HUES64 (cell line): Measurements from ENCODE around the gene DYNC1I1.

Experiments used
- H3K27ac ChIP-seq: 2 replicates; pipeline ENCODE4 v1.7.0; 2013; ENCODE audit warnings: low read depth, low read length, inconsistent platforms
- H3K27me3 ChIP-seq: 2 replicates; pipeline ENCODE4 v1.6.1; 2013; ENCODE audit warnings: mild to moderate bottlenecking, low read length; ENCODE audit not compliant: insufficient read depth
- H3K36me3 ChIP-seq: 2 replicates; pipeline ENCODE4 v1.6.1; 2013; ENCODE audit warnings: mild to moderate bottlenecking, low read length; ENCODE audit not compliant: insufficient read depth
- H3K4me1 ChIP-seq: 2 replicates; pipeline ENCODE4 v1.6.1; 2013; ENCODE audit warnings: mild to moderate bottlenecking, low read length, moderate library complexity; ENCODE audit not compliant: insufficient read depth
- H3K4me3 ChIP-seq: 2 replicates; pipeline ENCODE4 v1.5.1; 2013; ENCODE audit warnings: mild to moderate bottlenecking, low read length, moderate library complexity
- H3K9ac ChIP-seq: 2 replicates; pipeline ENCODE4 v1.6.1; 2013; ENCODE audit warnings: mild to moderate bottlenecking, low read depth, low read length
- H3K9me3 ChIP-seq: 2 replicates; pipeline ENCODE4 v1.6.1; 2013; ENCODE audit warnings: low read depth, low read length; ENCODE audit not compliant: insufficient read depth
- WGBS: fragments of 150-250, 120-280 bp; methylation state at CpG from one replicate; pipeline ENCODE4 v1.1.7; 2013; ENCODE audit warnings: missing lambda C conversion rate; 5-methylcytosine and 5-hydroxymethylcytosine counted together

Gene DYNC1I1

DNA sequence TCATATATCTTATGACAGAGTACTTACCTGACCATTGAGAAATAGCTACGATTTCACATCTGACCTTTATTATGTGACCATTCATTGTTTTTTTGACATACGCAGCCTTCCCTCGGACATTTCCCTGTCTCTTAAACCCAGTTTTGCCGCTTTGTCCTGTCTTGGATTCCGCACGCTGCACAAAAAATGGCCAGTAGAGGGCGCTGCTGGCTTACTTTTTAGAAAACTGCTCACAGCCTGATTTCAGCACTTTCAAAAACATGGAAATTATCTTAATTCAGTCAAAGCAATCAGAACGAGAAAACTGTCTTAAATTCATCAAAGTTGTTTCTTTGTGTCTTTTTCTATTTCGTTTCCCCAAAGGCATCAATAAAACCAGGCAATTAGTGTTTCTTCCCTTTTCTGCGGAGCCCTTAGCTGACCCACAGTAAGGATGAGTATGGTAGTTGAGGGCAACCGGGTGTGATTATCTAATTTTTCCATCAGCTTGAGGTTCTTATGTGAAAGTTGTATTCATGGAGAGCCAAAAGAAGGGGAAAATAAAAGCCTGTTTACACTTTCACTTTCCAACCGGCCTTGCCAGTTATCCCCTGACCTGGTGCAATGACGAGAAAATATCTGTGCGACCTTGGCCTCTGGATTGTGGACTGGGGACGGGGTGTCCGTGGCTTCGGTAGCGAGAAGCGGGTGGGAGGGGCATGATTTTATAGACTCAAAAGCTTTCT lies 144.4 kb downstream of the DYNC1I1 start:
- Histone ChIP-seq H3K9me3 (no peaks in the 10 kb centered on the region), H3K27me3 (peaks cover 9% of the 10 kb centered on the region; the same call in 1 of the 2 replicates), H3K36me3 (no peaks in the 10 kb centered on the region), H3K4me1 (no peaks in the 10 kb centered on the region), H3K9ac (no peak overlapping the region), H3K4me3 (no peak overlapping the region), H3K27ac (no peak overlapping the region)
- 52% methylated on average over 18 of the region's 19 CpGs for WGBS

- WGBS: 94% methylated on average over 8 of the region's 8 CpGs
- H3K4me3 ChIP-seq: no peak overlapping the region
- no peaks in the 10 kb centered on the region for H3K9me3 ChIP-seq
- H3K4me1 ChIP-seq: no peaks in the 10 kb centered on the region
- no peak overlapping the region for H3K9ac ChIP-seq
- H3K27ac ChIP-seq: no peak overlapping the region
- peaks cover 9% of the 10 kb centered on the region; the same call in 1 of the 2 replicates for H3K27me3 ChIP-seq
- H3K36me3 ChIP-seq: no peaks in the 10 kb centered on the region
These were observed 145.3 kb downstream of the DYNC1I1 start for GRCh38 chr7:95917634-95918033.

DNA sequence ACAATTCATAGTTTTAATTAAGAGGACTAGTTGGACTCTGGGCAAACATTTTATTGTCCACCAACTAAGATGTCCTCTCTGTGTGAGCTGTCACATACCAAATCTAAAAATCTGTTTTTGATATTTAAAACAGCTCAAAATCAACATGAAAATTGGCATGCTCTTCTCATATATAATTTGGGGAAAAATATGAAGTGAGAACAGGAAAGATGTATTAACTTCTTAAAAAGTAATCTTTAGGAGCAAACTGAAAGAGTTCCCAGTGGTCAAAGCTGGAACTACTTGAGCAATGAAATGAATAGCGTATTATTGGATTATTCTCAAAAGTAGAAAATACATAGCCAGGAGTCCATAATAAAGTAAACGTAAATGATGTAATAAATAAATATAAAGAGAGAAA lies 147.2 kb downstream of the DYNC1I1 start:
- Histone ChIP-seq H3K9ac (no peak overlapping the region), H3K36me3 (no peaks in the 10 kb centered on the region), H3K4me1 (no peaks in the 10 kb centered on the region), H3K9me3 (no peaks in the 10 kb centered on the region), H3K27ac (no peak overlapping the region), H3K27me3 (peaks cover 9% of the 10 kb centered on the region; the same call in 1 of the 2 replicates), H3K4me3 (no peak overlapping the region)
- 80% methylated on average over 1 of the region's 2 CpGs for WGBS

- 94% methylated on average over 3 of the region's 3 CpGs for WGBS
- Histone ChIP-seq H3K9me3 (no peaks in the 10 kb centered on the region), H3K9ac (no peak overlapping the region), H3K27ac (no peak overlapping the region), H3K4me3 (no peak overlapping the region), H3K4me1 (no peaks in the 10 kb centered on the region), H3K27me3 (no peaks in the 10 kb centered on the region), H3K36me3 (no peaks in the 10 kb centered on the region)
These were observed 149.2 kb downstream of the DYNC1I1 start for GRCh38 chr7:95921543-95921942.

GRCh38 chr7:95922191-95922590 lies 149.8 kb downstream of the DYNC1I1 start:
- no peak overlapping the region for H3K27ac ChIP-seq
- no peaks in the 10 kb centered on the region for H3K9me3 ChIP-seq
- H3K9ac ChIP-seq: no peak overlapping the region
- no peaks in the 10 kb centered on the region for H3K36me3 ChIP-seq
- no peaks in the 10 kb centered on the region for H3K4me1 ChIP-seq
- no peaks in the 10 kb centered on the region for H3K27me3 ChIP-seq
- H3K4me3 ChIP-seq: no peak overlapping the region
- 92% methylated on average over 3 of the region's 3 CpGs for WGBS

DNA sequence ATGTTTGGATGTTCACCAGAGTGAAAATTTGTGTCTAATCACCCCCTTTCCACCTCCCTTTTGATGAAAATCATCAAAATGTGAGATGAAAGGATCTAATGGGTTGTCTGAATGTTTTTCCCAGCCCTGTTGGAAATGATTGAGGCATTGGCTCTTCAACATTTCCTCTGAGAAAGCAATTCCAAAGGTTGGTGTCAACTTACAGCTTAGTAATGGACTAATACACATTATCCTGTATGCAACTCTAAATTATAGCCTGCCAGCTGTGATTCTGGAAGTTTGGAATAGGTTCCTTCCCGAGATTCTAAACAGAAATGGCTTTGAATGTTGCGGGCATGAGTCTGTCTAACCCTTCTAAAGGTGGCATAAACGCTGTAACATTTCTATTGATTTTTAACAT lies 152.9 kb downstream of the DYNC1I1 start:
- H3K9ac ChIP-seq: no peak overlapping the region
- no peak overlapping the region for H3K4me3 ChIP-seq
- H3K27me3 ChIP-seq: no peaks in the 10 kb centered on the region
- no peaks in the 10 kb centered on the region for H3K4me1 ChIP-seq
- WGBS: 93% methylated on average over 3 of the region's 3 CpGs
- no peaks in the 10 kb centered on the region for H3K9me3 ChIP-seq
- H3K36me3 ChIP-seq: no peaks in the 10 kb centered on the region
- no peak overlapping the region for H3K27ac ChIP-seq

GRCh38 chr7:95925971-95926370 lies 153.6 kb downstream of the DYNC1I1 start:
- H3K4me1 ChIP-seq: no peaks in the 10 kb centered on the region

GRCh38 chr7:95927756-95928155 lies 155.4 kb downstream of the DYNC1I1 start:
- Histone ChIP-seq H3K4me3 (no peak overlapping the region), H3K9me3 (no peaks in the 10 kb centered on the region), H3K27ac (no peak overlapping the region), H3K9ac (no peak overlapping the region), H3K4me1 (no peaks in the 10 kb centered on the region), H3K27me3 (no peaks in the 10 kb centered on the region), H3K36me3 (no peaks in the 10 kb centered on the region)
- 91% methylated on average over 5 of the region's 5 CpGs for WGBS

More at GRCh38 chr7:95925971-95926370, 153.6 kb downstream of the DYNC1I1 start:
- no peaks in the 10 kb centered on the region for H3K36me3 ChIP-seq
- no peak overlapping the region for H3K4me3 ChIP-seq
- no peaks in the 10 kb centered on the region for H3K9me3 ChIP-seq
- no peak overlapping the region for H3K9ac ChIP-seq
- H3K27me3 ChIP-seq: no peaks in the 10 kb centered on the region
- H3K27ac ChIP-seq: no peak overlapping the region

GRCh38 chr7:95929710-95930280 lies 157.4 kb downstream of the DYNC1I1 start:
- no peaks in the 10 kb centered on the region for H3K9me3 ChIP-seq
- H3K9ac ChIP-seq: no peak overlapping the region
- H3K36me3 ChIP-seq: no peaks in the 10 kb centered on the region
- no peak overlapping the region for H3K27ac ChIP-seq
- no peaks in the 10 kb centered on the region for H3K27me3 ChIP-seq
- WGBS: 85% methylated on average over 1 of the region's 1 CpG
- H3K4me3 ChIP-seq: no peak overlapping the region
- no peaks in the 10 kb centered on the region for H3K4me1 ChIP-seq

- no peak overlapping the region for H3K9ac ChIP-seq
- H3K4me1 ChIP-seq: no peaks in the 10 kb centered on the region
- no peak overlapping the region for H3K4me3 ChIP-seq
- no peak overlapping the region for H3K27ac ChIP-seq
- no peaks in the 10 kb centered on the region for H3K27me3 ChIP-seq
- 72% methylated on average over 3 of the region's 6 CpGs for WGBS
- no peaks in the 10 kb centered on the region for H3K9me3 ChIP-seq
- H3K36me3 ChIP-seq: no peaks in the 10 kb centered on the region
These were observed 159.3 kb downstream of the DYNC1I1 start for GRCh38 chr7:95931460-95932232.

DNA sequence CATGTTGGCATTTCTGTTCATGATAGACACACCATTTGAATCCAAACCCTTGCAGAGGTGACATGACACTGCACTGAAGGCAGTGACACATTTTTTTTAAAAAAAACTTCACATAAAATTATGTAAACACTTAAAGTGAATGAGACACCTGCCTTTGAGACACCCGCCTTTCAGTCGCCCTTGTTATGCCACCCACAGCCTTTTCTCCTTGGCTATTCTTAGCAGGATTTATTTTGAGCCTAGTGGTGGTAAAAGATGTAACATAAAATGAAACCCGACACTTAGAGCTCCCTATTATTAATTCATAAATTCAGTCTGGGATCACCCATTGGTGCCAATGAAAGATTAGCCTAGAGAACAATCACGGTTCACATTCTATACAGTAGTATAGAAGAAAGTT lies 161.3 kb downstream of the DYNC1I1 start:
- no peak overlapping the region for H3K4me3 ChIP-seq
- H3K4me1 ChIP-seq: no peaks in the 10 kb centered on the region
- no peaks in the 10 kb centered on the region for H3K36me3 ChIP-seq
- WGBS: 91% methylated on average over 3 of the region's 4 CpGs
- H3K27ac ChIP-seq: no peak overlapping the region
- H3K27me3 ChIP-seq: no peaks in the 10 kb centered on the region
- H3K9me3 ChIP-seq: no peaks in the 10 kb centered on the region
- no peak overlapping the region for H3K9ac ChIP-seq
